ENCODE measurements around the gene AOX1. TPM values are rescaled to one million over a fixed set of nuclear protein-coding genes. Genes with fewer than 3 reads are reported as not detected.

AOX1 gene
- total and polyA plus RNA-seq, 2 experiments from 2014 or later: 1.4 to 5.0 TPM

GRCh38 chr2:200591308-200591707 is 5.5 kb downstream of the AOX1 start:
- 0 out of 2 replicates have a peak, but pooled peaks cover 6% of the 10 kb centered on the region for H3F3A ChIP-seq (replicated peaks; ENCODE audit: low read depth)

More at GRCh38 chr2:200591308-200591707, 5.5 kb downstream of the AOX1 start:
- Mint-ChIP-seq H3K36me3 (ENCODE audit: low read depth) (no peaks in the 10 kb centered on the region), H3K9me3 (no peaks in the 10 kb centered on the region), H3K27me3 (ENCODE audit: insufficient read depth, low read depth, poor library complexity) (peaks cover 9% of the 10 kb centered on the region), H3K4me1 (peaks cover 2% of the 10 kb centered on the region; the same call in 1 of the 3 replicates), H3K4me3 (no peak overlapping the region), H3K27ac (no peak overlapping the region)
- Histone ChIP-seq H4K20me1 (replicated peaks; ENCODE audit: insufficient read depth) (no peaks in the 10 kb centered on the region), H2AFZ (no peak overlapping the region), H3K9me2 (ENCODE audit: insufficient read depth) (no peaks in the 10 kb centered on the region), H3K4me1 (ENCODE audit: insufficient read depth) (no peaks in the 10 kb centered on the region), H3K27ac (ENCODE audit: low read depth) (no peak overlapping the region), H3K36me3 (ENCODE audit: insufficient read depth) (no peaks in the 10 kb centered on the region), H3K4me2 (no peak overlapping the region), H3K27me3 (ENCODE audit: insufficient read depth) (peaks cover 14% of the 10 kb centered on the region), H3K4me3 (no peak overlapping the region), H3K79me2 (replicated peaks; ENCODE audit: insufficient read depth) (no peaks in the 10 kb centered on the region)
- DNase-seq (ENCODE audit: low spot score): no peak
- ATAC-seq: no peak
- TF ChIP-seq ZNF114 (CRISPR knock-in tag; IDR thresholded peaks at IDR 0.05): no peak
- TF ChIP-seq, protein P1, sequence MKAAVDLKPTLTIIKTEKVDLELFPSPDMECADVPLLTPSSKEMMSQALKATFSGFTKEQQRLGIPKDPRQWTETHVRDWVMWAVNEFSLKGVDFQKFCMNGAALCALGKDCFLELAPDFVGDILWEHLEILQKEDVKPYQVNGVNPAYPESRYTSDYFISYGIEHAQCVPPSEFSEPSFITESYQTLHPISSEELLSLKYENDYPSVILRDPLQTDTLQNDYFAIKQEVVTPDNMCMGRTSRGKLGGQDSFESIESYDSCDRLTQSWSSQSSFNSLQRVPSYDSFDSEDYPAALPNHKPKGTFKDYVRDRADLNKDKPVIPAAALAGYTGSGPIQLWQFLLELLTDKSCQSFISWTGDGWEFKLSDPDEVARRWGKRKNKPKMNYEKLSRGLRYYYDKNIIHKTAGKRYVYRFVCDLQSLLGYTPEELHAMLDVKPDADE (IDR thresholded peaks at IDR 0.05): no peak
- TF ChIP-seq, protein P2, sequence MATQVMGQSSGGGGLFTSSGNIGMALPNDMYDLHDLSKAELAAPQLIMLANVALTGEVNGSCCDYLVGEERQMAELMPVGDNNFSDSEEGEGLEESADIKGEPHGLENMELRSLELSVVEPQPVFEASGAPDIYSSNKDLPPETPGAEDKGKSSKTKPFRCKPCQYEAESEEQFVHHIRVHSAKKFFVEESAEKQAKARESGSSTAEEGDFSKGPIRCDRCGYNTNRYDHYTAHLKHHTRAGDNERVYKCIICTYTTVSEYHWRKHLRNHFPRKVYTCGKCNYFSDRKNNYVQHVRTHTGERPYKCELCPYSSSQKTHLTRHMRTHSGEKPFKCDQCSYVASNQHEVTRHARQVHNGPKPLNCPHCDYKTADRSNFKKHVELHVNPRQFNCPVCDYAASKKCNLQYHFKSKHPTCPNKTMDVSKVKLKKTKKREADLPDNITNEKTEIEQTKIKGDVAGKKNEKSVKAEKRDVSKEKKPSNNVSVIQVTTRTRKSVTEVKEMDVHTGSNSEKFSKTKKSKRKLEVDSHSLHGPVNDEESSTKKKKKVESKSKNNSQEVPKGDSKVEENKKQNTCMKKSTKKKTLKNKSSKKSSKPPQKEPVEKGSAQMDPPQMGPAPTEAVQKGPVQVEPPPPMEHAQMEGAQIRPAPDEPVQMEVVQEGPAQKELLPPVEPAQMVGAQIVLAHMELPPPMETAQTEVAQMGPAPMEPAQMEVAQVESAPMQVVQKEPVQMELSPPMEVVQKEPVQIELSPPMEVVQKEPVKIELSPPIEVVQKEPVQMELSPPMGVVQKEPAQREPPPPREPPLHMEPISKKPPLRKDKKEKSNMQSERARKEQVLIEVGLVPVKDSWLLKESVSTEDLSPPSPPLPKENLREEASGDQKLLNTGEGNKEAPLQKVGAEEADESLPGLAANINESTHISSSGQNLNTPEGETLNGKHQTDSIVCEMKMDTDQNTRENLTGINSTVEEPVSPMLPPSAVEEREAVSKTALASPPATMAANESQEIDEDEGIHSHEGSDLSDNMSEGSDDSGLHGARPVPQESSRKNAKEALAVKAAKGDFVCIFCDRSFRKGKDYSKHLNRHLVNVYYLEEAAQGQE (IDR thresholded peaks at IDR 0.05; ENCODE audit: unreplicated experiment): no peak
- TF ChIP-seq POLR2AphosphoS5 (IDR thresholded peaks at IDR 0.05; ENCODE audit: low read depth): no peak
- TF ChIP-seq STAT1 (IDR thresholded peaks at IDR 0.05; ENCODE audit: unreplicated experiment): no peak
- no peak for TF ChIP-seq NANOG (IDR thresholded peaks at IDR 0.05; ENCODE audit: borderline replicate concordance)
- TF ChIP-seq EZH2 (IDR thresholded peaks at IDR 0.05; ENCODE audit: low read depth, unreplicated experiment): no peak
- TF ChIP-seq ZNF331 (CRISPR knock-in tag; IDR thresholded peaks at IDR 0.05; ENCODE audit: low read depth): no peak
- no peak for TF ChIP-seq CTCF (conservative IDR thresholded peaks at IDR 0.05; ENCODE audit: low read depth in 2 of 2)
- no peak for TF ChIP-seq JUNB (IDR thresholded peaks at IDR 0.05; ENCODE audit: unreplicated experiment)
- TF ChIP-seq EZH2phosphoT487 (IDR thresholded peaks at IDR 0.05; ENCODE audit: unreplicated experiment): no peak
- no peak for TF ChIP-seq ZNF462 (CRISPR knock-in tag; IDR thresholded peaks at IDR 0.05)
- TF ChIP-seq CREB1 (CRISPR knock-in tag; IDR thresholded peaks at IDR 0.05; ENCODE audit: low read depth): no peak

All from GM23338 (cell line).